ENCODE results near the gene ANXA7. TPM values are rescaled to one million over a fixed set of nuclear protein-coding genes. Genes with fewer than 3 reads are reported as not detected.
A peak's percentile ranks its signal among the peaks of the same experiment; 100 is the strongest.

Gene ANXA7
- 61.9 TPM for total RNA-seq (ENCODE audit: insufficient read depth, low replicate concordance)

DNA sequence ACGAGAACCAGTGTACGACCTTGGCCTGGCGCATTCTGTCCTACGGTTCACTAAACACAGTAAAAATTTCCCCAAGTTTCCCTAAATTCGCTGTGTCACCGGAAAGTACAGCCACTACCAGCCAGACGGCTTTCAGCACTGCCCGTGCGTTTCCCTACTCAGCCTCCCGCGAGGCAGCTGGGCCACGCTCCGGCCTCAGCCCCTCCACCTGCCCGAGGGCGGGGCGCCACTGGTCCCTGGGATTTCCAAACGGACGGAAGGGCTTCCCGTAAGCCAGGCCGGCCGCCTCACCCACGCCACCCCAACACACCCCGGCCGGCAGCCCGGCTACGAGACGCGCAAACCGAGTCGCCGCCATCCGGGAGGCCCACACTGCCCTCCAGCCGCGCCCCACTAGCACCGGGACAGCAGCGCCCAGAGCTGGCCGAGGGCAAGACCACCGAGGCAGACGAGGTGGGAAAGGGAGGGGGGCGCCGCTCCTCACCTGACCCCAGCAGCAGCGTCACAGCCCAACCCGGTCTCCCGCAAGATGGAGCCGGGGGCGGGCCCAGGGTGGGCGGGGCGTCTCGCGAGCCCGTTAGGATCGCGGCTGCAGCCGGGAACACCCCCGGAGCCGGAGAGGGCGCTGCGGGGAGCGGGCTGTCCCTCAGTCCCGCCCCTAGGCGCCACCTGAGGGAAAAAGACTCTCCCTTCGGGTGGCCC, at the start of gene ANXA7:
Gene ANXA7, minus strand, starts transcription at position 531 of the 702 bp plus-strand sequence. CDS start 13,202 bp downstream, outside the sequence.
- peak; percentile 93 for DNase-seq (ENCODE audit: low spot score)

DNA sequence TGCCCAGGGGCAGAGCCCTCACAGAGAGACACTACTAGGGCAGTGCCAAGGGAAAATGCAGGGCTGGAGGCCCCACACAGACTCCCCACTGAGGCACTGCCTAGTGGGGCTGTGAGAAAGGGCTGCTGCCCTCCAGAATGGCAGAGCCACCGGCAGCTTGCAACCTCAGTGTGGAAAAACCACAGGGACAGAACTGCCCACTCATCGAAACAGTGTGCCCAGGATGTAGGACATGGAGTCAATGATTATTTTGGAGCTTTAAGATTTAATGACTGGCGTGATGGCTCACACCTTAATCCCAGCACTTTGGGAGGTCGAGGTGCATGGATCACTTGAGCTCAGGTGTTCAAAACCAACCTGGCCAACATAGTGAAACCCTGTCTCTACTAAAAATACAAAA, 47.0 kb upstream of the ANXA7 start:
- DNase-seq (ENCODE audit: low spot score) = no peak

DNA sequence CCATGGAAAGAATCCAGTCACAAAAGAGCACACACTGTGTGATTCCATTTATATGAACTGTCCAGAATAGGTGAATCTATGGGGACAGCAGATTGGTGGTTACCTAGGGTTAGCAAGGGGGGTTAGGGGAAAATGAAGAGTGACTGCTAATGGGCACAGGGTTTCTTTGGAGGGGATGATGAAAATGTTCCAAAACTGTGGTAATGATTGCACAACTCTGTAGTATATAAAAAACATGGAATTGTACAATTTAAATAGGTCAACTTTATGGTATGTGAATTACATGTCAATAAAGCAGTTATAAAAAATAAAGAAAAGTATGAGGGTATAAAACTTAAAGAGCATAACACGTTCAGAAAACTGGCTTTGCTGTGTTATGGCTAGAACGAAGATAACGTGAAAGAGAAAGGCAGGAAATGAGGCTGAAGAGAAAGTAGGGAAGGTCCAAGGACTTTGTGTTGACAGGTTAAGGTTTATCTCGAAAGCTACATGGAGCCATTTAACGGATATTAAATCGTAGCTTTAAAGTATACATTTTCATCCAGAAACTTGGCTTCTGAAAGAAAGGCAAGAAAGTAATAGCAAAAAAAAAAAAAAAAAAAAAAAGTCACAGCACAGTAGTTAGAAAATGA, 45.9 kb upstream of the ANXA7 start:
- no peak for DNase-seq (ENCODE audit: low spot score)

GRCh38 chr10:73456187-73456890, 42.5 kb upstream of the ANXA7 start:
- DNase-seq (ENCODE audit: low spot score) = no peak

DNA sequence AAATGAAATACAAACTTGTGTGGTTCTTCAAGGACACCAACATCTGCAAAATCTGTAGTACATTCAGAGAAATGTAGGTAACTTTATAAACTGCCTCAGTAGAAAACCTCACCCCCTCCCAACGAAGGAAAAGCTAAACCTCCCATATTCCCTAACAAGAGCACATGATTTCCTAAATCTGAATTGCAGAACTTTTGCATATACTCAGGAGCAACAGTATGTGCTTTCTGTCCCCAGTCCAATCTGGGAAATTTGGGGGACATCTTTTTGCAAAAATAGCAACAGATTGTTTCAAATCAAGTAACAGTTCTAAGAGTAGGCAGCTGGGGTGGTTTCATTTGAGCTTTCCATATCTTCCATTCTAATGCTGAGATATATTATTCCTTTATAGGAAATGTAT, 35.3 kb upstream of the ANXA7 start:
- DNase-seq (ENCODE audit: low spot score) = no peak

DNA sequence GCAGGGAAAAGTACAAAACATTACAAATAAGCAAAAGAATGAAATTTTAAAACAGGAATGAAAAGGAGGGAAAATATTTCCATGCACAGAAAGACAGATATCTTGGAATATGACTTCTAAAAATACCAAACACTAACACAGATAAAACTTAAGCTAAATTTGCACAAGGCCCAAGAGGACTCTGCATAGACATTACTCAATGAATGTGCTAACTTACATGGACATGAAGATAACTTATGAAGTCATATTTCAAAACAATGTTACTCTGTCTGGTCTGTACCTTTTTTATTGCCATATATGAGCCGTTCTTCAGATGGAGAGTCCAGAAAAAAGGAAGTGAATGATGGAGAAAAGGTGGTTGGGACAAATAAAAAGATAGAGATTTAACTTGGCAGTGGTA, 34.5 kb upstream of the ANXA7 start:
- no peak for DNase-seq (ENCODE audit: low spot score)

GRCh38 chr10:73446926-73447325, 33.1 kb upstream of the ANXA7 start:
- DNase-seq (ENCODE audit: low spot score) = no peak

GRCh38 chr10:73444457-73444856, 30.6 kb upstream of the ANXA7 start:
- DNase-seq (ENCODE audit: low spot score) = no peak

GRCh38 chr10:73439605-73440312, 25.9 kb upstream of the ANXA7 start:
- DNase-seq (ENCODE audit: low spot score) = no peak

GRCh38 chr10:73439055-73439454, 25.2 kb upstream of the ANXA7 start:
- DNase-seq (ENCODE audit: low spot score) = no peak

- peak; percentile 46 for DNase-seq (ENCODE audit: low spot score)
Measured at GRCh38 chr10:73433538-73433867, 19.6 kb upstream of the ANXA7 start, which contains the start of gene MSS51. TSS of gene MSS51 (minus strand) at chr10:73433561. CDS start at chr10:73428284, 5,277 bp downstream.

DNA sequence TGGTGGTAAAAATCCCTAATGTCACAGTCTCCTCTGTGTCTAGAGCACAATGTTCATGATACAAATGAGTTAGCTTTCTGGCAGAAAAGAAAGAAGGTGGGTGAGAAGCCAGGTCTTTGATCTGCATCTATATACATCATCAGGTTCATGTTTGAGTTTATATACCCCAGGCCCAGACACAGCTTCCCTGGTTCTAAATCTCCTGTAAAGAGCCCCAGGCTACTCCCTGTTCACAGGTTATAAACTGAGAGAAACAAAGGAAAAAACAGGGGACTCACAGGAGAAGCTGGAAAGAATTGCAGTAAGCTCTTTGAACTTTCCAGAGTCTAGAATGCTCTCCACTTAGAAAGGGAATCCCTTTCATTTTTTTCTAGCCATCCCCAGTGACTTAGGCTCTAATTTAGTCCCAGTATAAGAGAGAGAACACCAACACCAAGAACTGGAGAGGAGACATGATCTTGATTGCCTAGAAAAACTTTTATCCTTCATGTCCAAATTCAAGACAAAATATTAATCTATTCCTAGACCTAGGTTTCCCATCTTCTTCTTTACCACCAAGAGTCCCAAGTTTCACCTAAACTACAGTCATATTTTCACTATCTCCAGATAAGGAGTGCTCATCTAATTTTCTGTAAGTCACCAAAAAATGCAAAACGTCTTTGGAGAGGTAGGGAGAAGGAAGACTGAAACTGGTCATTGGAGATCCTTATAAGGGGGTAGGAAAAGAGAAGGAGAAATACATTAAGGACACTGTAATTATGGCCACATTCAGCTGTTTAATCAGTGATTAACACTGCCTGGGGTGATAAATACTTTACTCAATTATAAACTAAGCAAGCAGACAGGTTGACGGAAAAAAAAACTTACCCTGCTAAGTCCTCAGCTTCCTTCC, 19.0 kb upstream of the ANXA7 start:
- no peak for DNase-seq (ENCODE audit: low spot score)

DNA sequence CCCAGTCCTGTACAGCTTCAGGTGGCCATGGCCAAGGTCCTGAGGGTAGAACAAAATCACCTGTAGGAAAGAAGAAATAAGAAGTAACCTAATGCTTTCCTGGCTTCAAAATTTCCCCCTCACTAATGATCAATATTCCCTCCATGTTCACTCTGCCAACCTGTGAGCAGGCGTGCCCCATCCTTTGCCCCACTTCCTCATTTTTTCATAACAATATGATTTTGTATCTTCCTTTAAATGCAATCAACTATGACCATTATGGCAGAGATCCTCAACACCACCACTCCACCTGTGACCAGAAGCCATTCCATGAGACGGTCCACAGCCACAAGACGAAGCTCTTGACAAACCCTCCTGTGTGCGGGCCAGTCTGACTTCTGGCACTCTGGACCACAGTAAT, 12.5 kb upstream of the ANXA7 start:
- DNase-seq (ENCODE audit: low spot score) = no peak

GRCh38 chr10:73424478-73424877, 10.6 kb upstream of the ANXA7 start:
- peak; percentile 42 for DNase-seq (ENCODE audit: low spot score)

DNA sequence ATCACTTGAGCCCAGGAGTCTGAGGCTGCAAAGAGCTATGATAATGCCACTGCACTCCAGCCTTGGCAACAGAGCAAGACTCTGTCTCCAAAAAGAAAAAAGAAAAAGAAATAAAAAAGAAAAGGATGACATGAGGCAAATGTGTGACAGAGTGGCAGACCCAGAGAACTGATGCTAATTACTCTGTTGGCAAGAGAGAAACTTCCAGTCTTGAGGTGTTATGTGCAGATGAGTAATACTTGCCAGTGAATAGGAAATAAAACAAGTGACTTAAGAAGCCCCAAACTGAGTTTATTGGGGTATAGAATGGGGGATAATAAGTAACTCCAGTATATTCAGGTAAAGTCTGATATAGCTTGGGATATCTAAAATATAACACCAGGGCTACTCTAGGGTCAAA, 9.5 kb upstream of the ANXA7 start:
- no peak for DNase-seq (ENCODE audit: low spot score)

GRCh38 chr10:73416571-73416970, 2.7 kb upstream of the ANXA7 start:
- no peak for DNase-seq (ENCODE audit: low spot score)

- DNase-seq (ENCODE audit: low spot score) = no peak
Measured at GRCh38 chr10:73414230-73414945, 530 bp upstream of the ANXA7 start.

DNA sequence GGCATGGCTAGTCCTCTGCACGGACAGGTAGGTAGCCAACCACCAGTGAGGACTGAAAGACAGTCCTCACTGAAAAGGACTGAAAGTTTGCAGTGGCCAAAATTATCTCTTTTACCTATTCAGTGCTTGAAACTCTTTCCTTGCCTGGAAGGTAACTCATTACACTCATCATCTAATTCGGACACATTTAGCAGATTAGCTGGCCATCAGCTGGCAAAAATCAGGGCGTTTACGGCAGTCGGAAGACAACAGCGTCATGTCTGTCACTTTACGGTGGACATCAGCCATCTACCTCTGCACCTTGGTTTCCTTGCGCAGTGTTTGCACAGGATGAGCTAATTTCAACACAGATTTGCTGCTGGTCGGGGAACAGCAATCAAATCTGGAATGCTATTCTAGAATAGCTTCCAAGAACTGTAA, 740 bp downstream of the ANXA7 start:
- DNase-seq (ENCODE audit: low spot score) = no peak

DNA sequence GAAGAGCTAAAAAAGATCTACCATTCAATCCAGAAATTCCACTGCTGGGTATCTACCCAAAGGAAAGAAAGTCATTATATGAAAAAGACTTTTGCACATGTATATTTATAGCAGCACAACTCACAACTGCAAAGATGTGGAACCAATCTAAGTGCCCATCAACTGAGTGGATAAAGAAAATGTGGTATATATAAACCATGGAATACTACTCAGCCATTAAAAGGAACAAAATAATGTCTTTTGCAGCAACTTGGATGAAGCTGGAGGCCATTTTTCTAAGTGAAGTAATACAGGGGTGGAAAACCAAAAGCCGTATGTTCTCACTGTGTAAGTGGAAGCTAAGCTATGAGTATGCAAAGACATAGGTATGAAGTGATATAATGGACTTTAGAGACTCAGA, 3.0 kb downstream of the ANXA7 start:
- no peak for DNase-seq (ENCODE audit: low spot score)

DNA sequence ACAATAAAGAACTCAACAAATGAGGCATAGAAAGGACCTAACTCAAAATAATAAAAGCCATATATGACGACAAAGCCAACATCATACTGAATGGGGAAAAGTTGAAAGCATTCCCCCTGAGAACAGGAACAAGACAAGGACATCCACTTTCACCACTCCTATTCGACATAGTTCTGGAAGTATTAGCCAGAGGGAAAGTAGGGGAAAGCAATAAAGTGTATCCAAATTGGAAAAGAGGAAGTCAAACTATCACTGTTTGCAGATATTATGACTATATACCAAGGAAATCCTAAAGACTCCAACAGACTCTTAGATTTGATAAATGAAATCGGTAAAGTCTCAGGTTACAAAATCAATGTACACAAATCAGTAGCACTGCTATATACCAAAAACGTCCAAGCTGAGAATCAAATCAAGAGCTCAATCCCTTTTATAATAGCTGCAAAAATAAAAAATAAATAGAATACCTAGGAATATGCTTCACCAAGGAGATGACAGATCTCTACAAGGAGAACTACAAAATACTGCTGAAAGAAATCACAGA, 4.8 kb downstream of the ANXA7 start:
- DNase-seq (ENCODE audit: low spot score) = no peak
